ENCODE data around the gene BOC. TPM values are rescaled to one million over a fixed set of nuclear protein-coding genes. Genes with fewer than 3 reads are reported as not detected.

The BOC gene
- total RNA-seq, 1 donor from 2014 or later = 4.2 TPM

DNA sequence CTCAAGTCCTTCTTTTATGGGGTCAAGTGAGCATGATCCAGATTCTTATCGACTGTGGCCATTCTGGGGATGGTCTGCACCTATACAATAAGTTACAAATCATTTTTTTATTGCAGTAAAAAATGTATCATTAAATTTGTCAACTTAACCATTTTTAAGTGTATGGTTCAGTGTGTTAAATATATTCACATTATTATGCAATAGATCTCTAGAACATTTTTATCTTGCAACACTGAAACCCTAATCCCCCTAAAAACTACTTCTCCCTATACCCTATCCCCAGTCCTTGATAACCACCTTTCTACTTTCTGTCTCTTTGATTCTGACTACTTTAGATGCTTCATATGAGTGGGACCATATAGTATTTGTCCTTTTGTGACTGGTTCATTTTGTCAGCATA, 10.4 kb upstream of the BOC start:
- no peak for DNase-seq (ENCODE audit: low spot score)
- no peak overlapping the region for H3K27ac Mint-ChIP-seq
- intact Hi-C loops (cut with micrococcal nuclease) = no loop called here
- no peaks in the 10 kb centered on the region for H3K9me3 Mint-ChIP-seq
- H3K4me1 Mint-ChIP-seq (ENCODE audit: low read depth) = peaks cover 3% of the 10 kb centered on the region
- no peak overlapping the region for H3K4me3 Mint-ChIP-seq (ENCODE audit: low read depth)
- peaks cover 10% of the 10 kb centered on the region for H3K27me3 Mint-ChIP-seq (ENCODE audit: low read depth)
- no peaks in the 10 kb centered on the region for H3K36me3 Mint-ChIP-seq (ENCODE audit: low read depth)

DNA sequence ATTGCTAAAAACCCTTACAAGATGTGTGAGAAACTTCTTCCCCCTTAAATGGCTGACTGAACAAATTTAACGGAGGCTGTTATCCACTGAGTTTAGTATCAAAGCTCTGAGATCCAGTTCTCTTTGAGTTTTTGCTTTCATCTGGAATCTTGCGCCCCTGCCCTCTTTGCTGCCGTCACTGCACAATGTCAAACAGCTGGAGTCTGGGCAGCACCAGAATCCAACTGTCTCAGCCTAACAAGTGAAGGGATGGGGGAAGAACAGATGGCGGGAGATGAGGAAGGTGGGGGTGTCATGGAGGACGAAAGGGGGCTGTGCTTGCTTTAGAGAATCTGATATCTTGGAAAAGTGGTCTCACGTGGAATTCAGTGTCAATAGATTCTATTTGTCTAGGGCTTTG, 7.0 kb upstream of the BOC start:
- H3K4me1 Mint-ChIP-seq (ENCODE audit: low read depth) = peaks cover 3% of the 10 kb centered on the region
- H3K27me3 Mint-ChIP-seq (ENCODE audit: low read depth) = peaks cover 38% of the 10 kb centered on the region
- intact Hi-C loops (cut with micrococcal nuclease) = no loop called here
- H3K36me3 Mint-ChIP-seq (ENCODE audit: low read depth) = no peaks in the 10 kb centered on the region
- no peak overlapping the region for H3K27ac Mint-ChIP-seq
- H3K4me3 Mint-ChIP-seq (ENCODE audit: low read depth) = no peak overlapping the region
- no peak for DNase-seq (ENCODE audit: low spot score)
- no peaks in the 10 kb centered on the region for H3K9me3 Mint-ChIP-seq

DNA sequence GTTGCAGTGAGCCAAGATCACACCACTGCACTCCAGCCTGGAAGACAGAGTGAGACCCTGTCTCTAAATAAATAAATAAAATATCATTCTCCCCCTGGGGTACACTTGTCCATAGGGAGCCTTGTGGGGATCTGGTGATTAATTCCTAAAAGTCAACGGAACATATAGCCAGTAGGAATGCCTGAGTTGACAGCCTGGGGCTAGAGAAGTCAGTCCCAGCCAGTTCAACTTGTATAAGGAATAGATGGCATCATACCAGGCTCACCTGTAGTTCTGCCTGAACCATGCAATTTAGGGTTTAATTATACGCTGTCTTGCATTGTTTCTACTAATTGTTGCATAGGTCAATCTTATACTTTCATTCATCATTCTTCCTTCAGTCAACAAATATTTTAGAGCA, 5.9 kb upstream of the BOC start:
- Mint-ChIP-seq H3K9me3 (no peaks in the 10 kb centered on the region), H3K27me3 (ENCODE audit: low read depth) (peaks cover 42% of the 10 kb centered on the region)

DNA sequence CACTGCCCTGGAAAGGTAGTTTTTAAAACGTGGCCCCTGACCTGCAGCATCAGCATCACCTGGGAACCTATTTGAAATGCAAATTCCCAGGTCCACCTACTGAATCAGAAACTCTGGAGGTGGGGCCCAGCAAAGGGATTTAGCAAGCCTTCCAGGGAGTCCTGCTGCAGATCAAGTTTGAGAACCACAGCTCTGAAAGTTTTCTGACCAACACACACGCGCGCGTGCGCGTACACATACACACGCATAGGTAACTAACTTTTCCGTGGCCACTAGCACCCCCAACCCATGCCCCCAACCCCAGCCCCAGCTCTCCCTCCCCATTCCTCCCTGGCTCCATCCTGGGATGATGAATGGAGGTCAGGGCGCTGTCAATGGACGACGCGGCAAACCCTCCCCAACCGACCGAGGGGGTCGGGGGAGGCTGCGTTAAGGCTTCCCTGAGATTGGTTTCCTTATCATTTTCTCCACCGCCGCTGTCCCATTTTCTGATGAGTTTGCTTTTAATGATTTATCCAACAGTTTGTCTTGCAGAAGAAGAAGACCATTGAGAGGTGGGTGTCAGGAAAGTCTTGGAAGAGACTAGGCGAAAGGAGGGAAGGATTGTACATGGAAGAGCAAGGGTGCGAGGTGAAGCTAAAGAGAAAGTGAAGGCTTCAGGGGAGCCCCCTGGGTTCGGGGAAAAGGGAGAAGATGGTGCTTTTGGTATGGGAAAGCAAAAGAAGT, 590 bp upstream of the BOC start:
- peak overlapping the region; percentile 76 for H3K4me3 Mint-ChIP-seq (ENCODE audit: low read depth)
- peaks cover 9% of the 10 kb centered on the region for H3K4me1 Mint-ChIP-seq (ENCODE audit: low read depth)
- peaks cover 5% of the 10 kb centered on the region for H3K36me3 Mint-ChIP-seq (ENCODE audit: low read depth)
- no peak for DNase-seq (ENCODE audit: low spot score)
- no peaks in the 10 kb centered on the region for H3K9me3 Mint-ChIP-seq
- intact Hi-C loops (cut with micrococcal nuclease) = loop anchor here (5.0 kb wide), 1 partner anchor 158 kb away; no protein-coding TSS in a partner anchor
- H3K27me3 Mint-ChIP-seq (ENCODE audit: low read depth) = peaks cover 73% of the 10 kb centered on the region
- no peak overlapping the region for H3K27ac Mint-ChIP-seq

More for the DNA sequence above, 5.9 kb upstream of the BOC start:
- Mint-ChIP-seq H3K36me3 (ENCODE audit: low read depth) (no peaks in the 10 kb centered on the region), H3K4me1 (ENCODE audit: low read depth) (peaks cover 3% of the 10 kb centered on the region), H3K27ac (no peak overlapping the region), H3K4me3 (ENCODE audit: low read depth) (no peak overlapping the region)
- DNase-seq (ENCODE audit: low spot score) = no peak
- intact Hi-C loops (cut with micrococcal nuclease) = no loop called here

DNA sequence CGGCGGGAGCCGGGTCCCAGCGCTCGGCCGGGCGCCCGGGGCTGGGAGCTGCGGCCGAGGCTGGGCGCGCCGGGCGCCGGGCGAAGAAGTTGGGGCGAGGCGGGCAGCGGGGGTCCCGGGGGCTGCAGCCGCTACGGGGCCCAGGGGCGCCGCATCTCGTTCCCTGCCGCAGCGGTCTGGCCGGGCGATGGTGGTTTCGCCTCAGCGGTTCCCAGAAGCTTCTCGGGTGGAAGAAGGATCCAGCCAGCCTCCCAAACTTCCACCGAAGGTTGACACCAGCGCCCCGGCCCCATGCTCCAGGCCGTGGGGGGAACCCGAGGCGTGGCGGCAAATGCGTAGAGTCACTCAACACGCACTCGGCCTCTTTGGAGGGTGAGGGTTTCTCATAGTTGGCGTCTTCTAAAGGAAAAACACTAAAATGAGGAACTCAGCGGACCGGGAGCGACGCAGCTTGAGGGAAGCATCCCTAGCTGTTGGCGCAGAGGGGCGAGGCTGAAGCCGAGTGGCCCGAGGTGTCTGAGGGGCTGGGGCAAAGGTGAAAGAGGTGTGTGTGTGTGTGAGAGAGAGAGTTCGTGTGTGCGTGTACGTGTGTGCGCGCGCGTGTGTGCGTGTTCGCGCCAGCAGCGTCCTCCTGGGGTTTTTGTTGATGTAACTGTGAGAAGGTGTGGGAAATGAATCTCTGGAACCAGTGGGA, 940 bp downstream of the BOC start:
- no peaks in the 10 kb centered on the region for H3K9me3 Mint-ChIP-seq
- peak overlapping the region; percentile 84 for H3K4me3 Mint-ChIP-seq (ENCODE audit: low read depth)
- peaks cover 9% of the 10 kb centered on the region for H3K4me1 Mint-ChIP-seq (ENCODE audit: low read depth)
- peaks cover 67% of the 10 kb centered on the region for H3K27me3 Mint-ChIP-seq (ENCODE audit: low read depth)
- H3K36me3 Mint-ChIP-seq (ENCODE audit: low read depth) = peaks cover 5% of the 10 kb centered on the region
- H3K27ac Mint-ChIP-seq = peak overlapping the region; percentile 58
- intact Hi-C loops (cut with micrococcal nuclease) = loop anchor here (5.0 kb wide), 1 partner anchor 160 kb away; no protein-coding TSS in a partner anchor
- no peak for DNase-seq (ENCODE audit: low spot score)

DNA sequence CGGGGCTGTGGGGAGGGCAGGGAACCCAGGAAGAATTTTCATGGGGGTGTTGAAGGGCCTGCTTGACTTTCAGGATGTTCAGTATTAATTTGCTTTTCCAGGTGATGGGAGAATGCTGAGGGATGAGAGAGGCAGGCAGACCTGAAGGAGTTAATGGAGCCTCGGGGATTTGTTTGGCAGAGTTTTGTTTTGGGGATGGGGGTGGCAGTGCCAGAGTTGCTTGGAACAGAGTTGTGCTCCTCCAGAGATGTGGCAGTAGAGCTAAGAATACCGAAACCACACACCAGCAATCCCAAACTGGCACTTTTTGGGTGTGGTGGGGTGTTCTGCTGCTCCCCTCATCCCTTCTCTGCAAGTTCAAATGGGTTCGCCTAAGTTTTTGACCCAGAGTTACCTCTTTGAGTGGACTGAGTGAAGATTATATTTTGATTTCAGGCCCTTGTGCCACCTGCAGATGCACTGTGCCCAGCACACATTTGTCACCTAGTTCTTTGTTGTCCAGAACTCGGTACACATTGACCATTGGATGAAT, 1.6 kb downstream of the BOC start:
- H3K4me1 Mint-ChIP-seq (ENCODE audit: low read depth) = peaks cover 9% of the 10 kb centered on the region
- no peaks in the 10 kb centered on the region for H3K9me3 Mint-ChIP-seq
- intact Hi-C loops (cut with micrococcal nuclease) = loop anchor here (5.0 kb wide), 1 partner anchor 161 kb away; no protein-coding TSS in a partner anchor
- H3K36me3 Mint-ChIP-seq (ENCODE audit: low read depth) = peaks cover 5% of the 10 kb centered on the region
- peak overlapping the region; percentile 58 for H3K27ac Mint-ChIP-seq
- H3K27me3 Mint-ChIP-seq (ENCODE audit: low read depth) = peaks cover 61% of the 10 kb centered on the region
- DNase-seq (ENCODE audit: low spot score) = no peak
- peak overlapping the region; percentile 84 for H3K4me3 Mint-ChIP-seq (ENCODE audit: low read depth)

DNA sequence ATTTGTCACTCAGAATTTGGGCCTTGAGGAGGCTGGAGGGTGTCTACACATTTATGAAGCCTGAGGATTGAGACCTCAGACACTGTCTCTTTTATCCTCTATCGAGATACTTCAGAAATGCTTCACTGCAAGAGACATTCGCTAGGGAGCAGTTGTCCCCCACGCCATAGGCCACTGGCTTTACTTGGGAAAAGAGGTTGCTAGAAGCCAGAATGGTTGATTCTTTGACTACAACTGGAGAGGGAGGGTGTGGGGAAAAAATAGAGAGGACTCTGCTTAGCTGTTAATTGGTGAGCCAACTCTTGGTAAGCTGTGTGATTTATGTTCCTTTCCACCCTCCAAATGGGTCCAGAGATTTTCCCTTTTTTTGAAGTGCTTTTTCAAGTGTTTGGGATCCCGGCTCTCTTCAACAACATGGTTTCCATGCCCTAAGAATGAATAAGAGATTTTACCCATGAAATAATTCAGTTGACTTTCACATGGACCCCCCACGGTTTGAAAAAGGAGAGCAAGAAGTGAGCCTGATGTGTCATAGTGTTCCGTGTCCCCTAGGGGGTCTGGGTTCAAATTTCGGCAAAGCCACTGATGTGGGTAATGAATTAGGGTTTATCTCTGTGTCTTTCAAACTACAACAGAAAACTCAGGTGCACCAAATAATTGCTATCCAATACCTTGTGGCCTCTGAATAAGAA, 2.7 kb downstream of the BOC start:
- DNase-seq (ENCODE audit: low spot score) = no peak
- Mint-ChIP-seq H3K27ac (no peak overlapping the region), H3K4me1 (ENCODE audit: low read depth) (peaks cover 9% of the 10 kb centered on the region), H3K4me3 (ENCODE audit: low read depth) (no peak overlapping the region), H3K9me3 (no peaks in the 10 kb centered on the region), H3K27me3 (ENCODE audit: low read depth) (peaks cover 52% of the 10 kb centered on the region), H3K36me3 (ENCODE audit: low read depth) (peaks cover 5% of the 10 kb centered on the region)
- intact Hi-C loops (cut with micrococcal nuclease) = loop anchor here (5.0 kb wide), 1 partner anchor 162 kb away; no protein-coding TSS in a partner anchor

DNA sequence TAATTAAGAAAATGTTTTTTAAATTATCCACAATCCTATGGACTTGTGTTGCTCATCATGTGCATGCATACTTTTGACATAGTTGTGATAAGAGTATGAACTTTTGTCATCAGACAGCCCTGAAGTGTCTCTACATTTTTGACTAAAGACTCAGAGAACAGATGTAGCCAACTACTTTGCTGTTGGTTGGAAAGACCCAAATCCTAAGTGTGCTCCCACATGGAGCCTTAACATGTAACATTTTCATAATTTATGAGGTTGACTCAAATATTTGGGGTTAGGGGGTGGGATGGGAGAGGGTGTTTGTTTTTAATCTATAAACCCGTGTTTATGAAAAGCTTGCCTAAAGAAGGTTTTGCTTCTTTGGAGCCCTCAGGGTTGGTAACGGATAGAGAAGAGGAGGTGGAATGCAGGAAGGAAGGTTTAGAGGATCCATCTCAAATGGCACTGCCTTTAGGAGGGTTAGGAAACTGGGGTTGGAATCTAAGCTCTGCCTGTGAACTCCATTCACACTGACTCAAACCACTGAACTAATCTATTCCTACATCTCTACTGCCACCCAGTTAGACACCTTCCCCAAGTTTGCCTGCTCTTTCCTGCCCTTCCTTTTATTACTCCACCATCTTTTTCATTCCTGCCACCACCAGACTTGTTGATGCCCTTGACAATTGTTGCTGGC, 3.7 kb downstream of the BOC start:
- no peak for DNase-seq (ENCODE audit: low spot score)
- Mint-ChIP-seq H3K4me1 (ENCODE audit: low read depth) (peaks cover 9% of the 10 kb centered on the region), H3K4me3 (ENCODE audit: low read depth) (no peak overlapping the region), H3K9me3 (no peaks in the 10 kb centered on the region), H3K27me3 (ENCODE audit: low read depth) (peaks cover 43% of the 10 kb centered on the region), H3K27ac (no peak overlapping the region), H3K36me3 (ENCODE audit: low read depth) (peaks cover 5% of the 10 kb centered on the region)
- intact Hi-C loops (cut with micrococcal nuclease) = loop anchor here (5.0 kb wide), 1 partner anchor 163 kb away; no protein-coding TSS in a partner anchor

DNA sequence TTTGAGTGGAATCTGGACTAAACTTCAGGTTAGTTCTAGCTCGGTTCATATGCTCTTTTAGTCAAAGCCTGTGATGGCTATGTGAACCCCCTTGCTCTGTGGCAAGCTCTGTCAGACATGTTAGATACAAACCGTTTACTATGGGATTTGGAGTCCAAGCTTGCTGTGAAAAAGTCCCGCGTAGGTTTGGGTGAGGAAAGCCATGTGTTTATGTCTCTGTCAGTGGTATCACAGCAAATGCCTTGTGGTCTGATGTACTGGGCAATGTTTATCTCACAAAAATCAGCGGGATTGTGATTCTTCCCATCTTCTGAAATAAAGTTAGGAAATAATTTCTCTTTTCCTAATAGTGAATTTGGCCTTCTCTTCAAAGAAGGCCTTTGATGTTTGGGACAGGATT, 5.0 kb downstream of the BOC start:
- Mint-ChIP-seq H3K4me1 (ENCODE audit: low read depth) (peaks cover 7% of the 10 kb centered on the region), H3K36me3 (ENCODE audit: low read depth) (peaks cover 5% of the 10 kb centered on the region), H3K4me3 (ENCODE audit: low read depth) (no peak overlapping the region), H3K27ac (no peak overlapping the region), H3K27me3 (ENCODE audit: low read depth) (peaks cover 33% of the 10 kb centered on the region), H3K9me3 (no peaks in the 10 kb centered on the region)
- no peak for DNase-seq (ENCODE audit: low spot score)
- intact Hi-C loops (cut with micrococcal nuclease) = no loop called here

DNA sequence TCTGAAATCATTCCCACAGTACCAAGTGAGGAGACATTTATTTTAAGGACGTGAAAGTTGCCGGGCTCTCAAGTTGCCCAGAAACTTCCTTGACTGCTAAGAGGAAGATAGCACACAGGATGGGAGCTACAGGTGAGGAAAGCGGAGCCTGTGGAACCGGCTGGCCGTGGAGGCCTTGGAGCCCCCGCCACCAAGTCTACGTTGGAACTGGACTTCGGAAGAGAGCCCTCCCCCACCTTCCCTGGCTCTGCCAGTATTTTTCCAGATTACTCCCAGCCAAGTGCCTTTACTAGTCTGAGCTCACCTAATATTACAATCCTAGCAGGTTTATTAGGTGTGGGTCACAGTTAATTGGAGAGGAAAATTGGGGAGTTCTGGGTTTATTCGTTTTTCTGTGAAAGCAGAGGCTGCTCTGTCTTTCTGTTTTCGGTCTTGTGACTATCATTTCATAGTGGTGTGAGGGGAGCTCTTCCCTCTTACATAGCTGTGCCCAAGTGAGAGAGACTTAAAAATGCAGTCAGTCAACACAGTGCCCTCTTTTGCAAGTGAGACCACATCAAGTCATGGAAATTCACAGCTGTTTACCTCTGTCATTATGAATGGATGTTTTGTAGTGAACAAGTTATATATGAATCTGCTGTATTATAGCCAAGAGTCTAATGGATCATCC, 6.8 kb downstream of the BOC start:
- Mint-ChIP-seq H3K27me3 (ENCODE audit: low read depth) (peaks cover 30% of the 10 kb centered on the region), H3K36me3 (ENCODE audit: low read depth) (no peaks in the 10 kb centered on the region), H3K4me3 (ENCODE audit: low read depth) (no peak overlapping the region), H3K9me3 (no peaks in the 10 kb centered on the region), H3K27ac (no peak overlapping the region), H3K4me1 (ENCODE audit: low read depth) (peaks cover 2% of the 10 kb centered on the region)
- intact Hi-C loops (cut with micrococcal nuclease) = no loop called here
- no peak for DNase-seq (ENCODE audit: low spot score)

DNA sequence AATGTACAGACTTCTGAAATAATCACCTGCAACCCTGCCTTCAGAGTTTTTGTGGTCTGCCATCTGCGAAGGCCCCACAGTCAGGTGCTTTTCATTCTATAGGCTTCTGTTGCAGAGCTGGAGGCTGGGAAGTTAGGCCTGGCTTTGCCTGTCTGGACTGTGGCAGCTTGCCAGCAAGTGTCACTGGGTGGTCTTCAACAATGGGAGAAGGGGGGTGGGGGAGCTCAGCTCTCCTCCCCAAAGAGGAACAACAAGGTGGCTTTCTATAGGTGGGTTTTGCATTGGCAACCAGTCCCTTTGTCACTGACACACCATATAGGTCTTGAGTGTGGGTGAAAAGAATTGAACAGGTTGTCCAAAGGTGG, 7.3 kb downstream of the BOC start:
- H3K27ac Mint-ChIP-seq = no peak overlapping the region
- H3K36me3 Mint-ChIP-seq (ENCODE audit: low read depth) = no peaks in the 10 kb centered on the region
- peaks cover 25% of the 10 kb centered on the region for H3K27me3 Mint-ChIP-seq (ENCODE audit: low read depth)
- no peaks in the 10 kb centered on the region for H3K9me3 Mint-ChIP-seq
- no peak overlapping the region for H3K4me3 Mint-ChIP-seq (ENCODE audit: low read depth)
- no peak for DNase-seq (ENCODE audit: low spot score)
- peaks cover 4% of the 10 kb centered on the region for H3K4me1 Mint-ChIP-seq (ENCODE audit: low read depth)
- intact Hi-C loops (cut with micrococcal nuclease) = no loop called here

All from activated T-helper 2 cell treated with anti-CD3 and anti-CD28 coated beads, Interferon-gamma antibody, Interleukin-2, Interleukin-4, amounts not matched to agents 10 μg/mL and 5 μg/mL and 100 μg/mL, durations not matched to agents 14 hours and 24 hours and 36 hours (primary cell).